Upper lobe of left lung (tissue), 4 donors: Measurements from ENCODE around the gene SNX21.

Experiments used
- POLR2A ChIP-seq, 4 donors: fragments of 450-650 bp; IDR thresholded peaks; one replicate each; pipeline ENCODE4 v1.5.1; 2016 to 2017; ENCODE audit warnings: antibody characterized with exemption in 4 of 4, mild to moderate bottlenecking in 2 of 4
- POLR2AphosphoS5 ChIP-seq, 2 donors: sonication (generic); formaldehyde crosslinking; IDR thresholded peaks; one replicate each; pipeline ENCODE4 v1.5.1; 2017; ENCODE audit warnings: antibody characterized with exemption in 2 of 2
- TF ChIP-seq, protein P1 (sequence below), 6 experiments: fragments of 450-650 bp in 4 of 6; fragments of 200-600 bp in 2 of 6; sonication (generic) in 2 of 6; IDR thresholded peaks; one replicate each; pipeline ENCODE4 v1.5.1; 2016 to 2019; ENCODE audit warnings: antibody characterized with exemption in 6 of 6

DNA sequence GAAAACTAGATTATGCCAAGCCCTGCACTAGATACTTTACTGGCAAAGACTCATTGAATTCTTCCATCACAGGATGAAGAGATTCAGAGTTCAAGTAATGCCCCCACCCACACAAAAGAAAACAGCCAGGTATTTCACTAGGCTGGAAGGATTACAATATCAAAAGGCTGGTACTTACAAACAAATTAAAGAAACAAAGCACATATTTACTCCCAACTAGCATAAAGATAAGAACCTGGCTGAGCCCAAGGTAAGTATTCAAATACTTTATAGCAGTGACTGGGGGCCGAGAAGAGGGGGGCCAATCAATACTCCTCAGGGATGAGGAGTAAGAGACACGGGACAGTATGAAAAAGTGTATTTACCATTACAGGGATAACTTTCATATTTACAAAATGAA lies 19.9 kb downstream of the SNX21 start:
- TF ChIP-seq, protein P1, sequence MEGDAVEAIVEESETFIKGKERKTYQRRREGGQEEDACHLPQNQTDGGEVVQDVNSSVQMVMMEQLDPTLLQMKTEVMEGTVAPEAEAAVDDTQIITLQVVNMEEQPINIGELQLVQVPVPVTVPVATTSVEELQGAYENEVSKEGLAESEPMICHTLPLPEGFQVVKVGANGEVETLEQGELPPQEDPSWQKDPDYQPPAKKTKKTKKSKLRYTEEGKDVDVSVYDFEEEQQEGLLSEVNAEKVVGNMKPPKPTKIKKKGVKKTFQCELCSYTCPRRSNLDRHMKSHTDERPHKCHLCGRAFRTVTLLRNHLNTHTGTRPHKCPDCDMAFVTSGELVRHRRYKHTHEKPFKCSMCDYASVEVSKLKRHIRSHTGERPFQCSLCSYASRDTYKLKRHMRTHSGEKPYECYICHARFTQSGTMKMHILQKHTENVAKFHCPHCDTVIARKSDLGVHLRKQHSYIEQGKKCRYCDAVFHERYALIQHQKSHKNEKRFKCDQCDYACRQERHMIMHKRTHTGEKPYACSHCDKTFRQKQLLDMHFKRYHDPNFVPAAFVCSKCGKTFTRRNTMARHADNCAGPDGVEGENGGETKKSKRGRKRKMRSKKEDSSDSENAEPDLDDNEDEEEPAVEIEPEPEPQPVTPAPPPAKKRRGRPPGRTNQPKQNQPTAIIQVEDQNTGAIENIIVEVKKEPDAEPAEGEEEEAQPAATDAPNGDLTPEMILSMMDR (IDR thresholded peaks at IDR 0.05): no peak
- TF ChIP-seq POLR2A (IDR thresholded peaks at IDR 0.05): no peak
- TF ChIP-seq POLR2AphosphoS5 (IDR thresholded peaks at IDR 0.05): no peak
